Endodermal cell (in vitro differentiated cells): ENCODE data around the gene CLSTN2. TPM values are rescaled to one million over a fixed set of nuclear protein-coding genes. Genes with fewer than 3 reads are reported as not detected.

ENCODE experiments used
- DNase-seq: peaks from one replicate; pipeline ENCODE4 v3.0.0-alpha.2; 2017
- H3K27ac ChIP-seq: 2 replicates; pipeline ENCODE4 v1.5.1; 2013; ENCODE audit warnings: mild to moderate bottlenecking, low read depth, low read length, moderate library complexity
- H3K27me3 ChIP-seq: 2 replicates; pipeline ENCODE4 v1.6.1; 2013; ENCODE audit warnings: mild to moderate bottlenecking, low read length, moderate library complexity; ENCODE audit not compliant: insufficient read depth, control insufficient read depth, poor library complexity, severe bottlenecking
- H3K36me3 ChIP-seq: 2 replicates; pipeline ENCODE4 v1.7.0; 2013; ENCODE audit warnings: mild to moderate bottlenecking, low read length, moderate library complexity; ENCODE audit not compliant: control insufficient read depth, insufficient read depth
- H3K4me1 ChIP-seq: one replicate; pipeline ENCODE4 v1.7.0; 2013; ENCODE audit warnings: low read length; ENCODE audit not compliant: control insufficient read depth, insufficient read depth
- H3K4me3 ChIP-seq: 2 replicates; pipeline ENCODE4 v1.5.1; 2013; ENCODE audit warnings: mild to moderate bottlenecking, low read length, moderate library complexity
- H3K9ac ChIP-seq: 2 replicates; pipeline ENCODE4 v1.6.1; 2013; ENCODE audit warnings: mild to moderate bottlenecking, low read length, moderate library complexity; ENCODE audit not compliant: poor library complexity, severe bottlenecking; ENCODE audit errors: extremely low read depth
- H3K9me3 ChIP-seq: 2 replicates; pipeline ENCODE4 v1.6.1; 2013; ENCODE audit warnings: mild to moderate bottlenecking, low read length, moderate library complexity; ENCODE audit not compliant: control insufficient read depth
- H3K27ac Mint-ChIP-seq: 2 replicates; pipeline ENCODE4 v1.8.0; 2020; ENCODE audit warnings: mixed read lengths
- H3K27me3 Mint-ChIP-seq: 2 replicates; pipeline ENCODE4 v1.8.0; 2021; ENCODE audit warnings: mild to moderate bottlenecking, mixed read lengths; ENCODE audit not compliant: insufficient read depth
- H3K36me3 Mint-ChIP-seq: 2 replicates; pipeline ENCODE4 v1.8.0; 2020; ENCODE audit warnings: low read depth, mixed read lengths
- H3K4me1 Mint-ChIP-seq: 2 replicates; pipeline ENCODE4 v1.8.0; 2020; ENCODE audit warnings: mixed read lengths
- H3K4me3 Mint-ChIP-seq: 2 replicates; pipeline ENCODE4 v1.8.0; 2020; ENCODE audit warnings: mild to moderate bottlenecking, moderate library complexity, mixed read lengths
- H3K9me3 Mint-ChIP-seq: 2 replicates; pipeline ENCODE4 v1.8.0; 2020; ENCODE audit warnings: mild to moderate bottlenecking, mixed read lengths
- whole genome bisulfite sequencing, 2 experiments: methylation state at CpG; one replicate each; pipeline versions ENCODE4 v1.1.5 to v1.1.7; 2013; ENCODE audit warnings: missing lambda C conversion rate in 2 of 2, mixed read lengths in 1 of 2; ENCODE audit not compliant: insufficient coverage in 1 of 2, insufficient read length in 1 of 2; 5-methylcytosine and 5-hydroxymethylcytosine counted together
- total RNA-seq, 2 donors: library from RNA; stranded (reverse); fragmentation: NEBNext Ultra II Directional in 1 of 2; extraction: Animal tissue kit (Norgen Biotek cat#: 25700) in 1 of 2; gene quantifications; 2 replicates in 1 of 2; 3 replicates in 1 of 2; pipeline ENCODE4 v1.2.1, GENCODE V29; 2021
- TF ChIP-seq, protein P1 (sequence below): fragments of 200-600 bp; sonication (generic); conservative IDR thresholded peaks from 2 replicates; pipeline ENCODE4 v1.5.0; 2021; ENCODE audit warnings: antibody characterized with exemption, mild to moderate bottlenecking

CLSTN2 gene
- total RNA-seq, 2 donors from 2014 or later: 0.13 to 0.42 TPM

DNA sequence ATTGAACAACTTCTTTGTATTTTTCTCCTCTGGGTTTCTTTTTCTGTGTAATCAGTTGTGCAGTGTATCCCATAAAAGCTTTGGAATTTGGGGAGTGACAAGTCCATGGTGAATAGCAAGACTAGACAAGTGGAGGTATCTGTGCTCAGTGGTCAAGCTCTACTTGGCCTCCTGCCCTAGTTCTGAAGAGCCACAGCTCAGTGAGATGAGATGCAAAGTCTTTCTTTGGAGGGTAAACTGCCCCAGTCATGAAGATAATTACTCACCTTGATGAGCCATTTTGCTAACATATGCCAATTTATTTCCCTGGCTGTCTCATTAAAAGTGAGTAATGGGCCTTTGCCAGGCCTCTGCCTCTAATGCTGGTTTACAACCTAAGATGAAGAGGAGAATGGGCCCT lies 471.7 kb downstream of the CLSTN2 start:
- no peaks in the 10 kb centered on the region for H3K4me1 ChIP-seq
- no peak overlapping the region for H3K27ac ChIP-seq
- H3K36me3 ChIP-seq: no peaks in the 10 kb centered on the region
- no peaks in the 10 kb centered on the region for H3K36me3 Mint-ChIP-seq
- no peak overlapping the region for H3K4me3 ChIP-seq
- H3K4me3 Mint-ChIP-seq: no peak overlapping the region
- no peaks in the 10 kb centered on the region for H3K27me3 ChIP-seq
- peaks cover 6% of the 10 kb centered on the region for H3K9me3 Mint-ChIP-seq
- peaks cover 7% of the 10 kb centered on the region for H3K9me3 ChIP-seq
- TF ChIP-seq, protein P1, sequence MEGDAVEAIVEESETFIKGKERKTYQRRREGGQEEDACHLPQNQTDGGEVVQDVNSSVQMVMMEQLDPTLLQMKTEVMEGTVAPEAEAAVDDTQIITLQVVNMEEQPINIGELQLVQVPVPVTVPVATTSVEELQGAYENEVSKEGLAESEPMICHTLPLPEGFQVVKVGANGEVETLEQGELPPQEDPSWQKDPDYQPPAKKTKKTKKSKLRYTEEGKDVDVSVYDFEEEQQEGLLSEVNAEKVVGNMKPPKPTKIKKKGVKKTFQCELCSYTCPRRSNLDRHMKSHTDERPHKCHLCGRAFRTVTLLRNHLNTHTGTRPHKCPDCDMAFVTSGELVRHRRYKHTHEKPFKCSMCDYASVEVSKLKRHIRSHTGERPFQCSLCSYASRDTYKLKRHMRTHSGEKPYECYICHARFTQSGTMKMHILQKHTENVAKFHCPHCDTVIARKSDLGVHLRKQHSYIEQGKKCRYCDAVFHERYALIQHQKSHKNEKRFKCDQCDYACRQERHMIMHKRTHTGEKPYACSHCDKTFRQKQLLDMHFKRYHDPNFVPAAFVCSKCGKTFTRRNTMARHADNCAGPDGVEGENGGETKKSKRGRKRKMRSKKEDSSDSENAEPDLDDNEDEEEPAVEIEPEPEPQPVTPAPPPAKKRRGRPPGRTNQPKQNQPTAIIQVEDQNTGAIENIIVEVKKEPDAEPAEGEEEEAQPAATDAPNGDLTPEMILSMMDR: no peak
- H3K27ac Mint-ChIP-seq: no peak overlapping the region
- H3K27me3 Mint-ChIP-seq: no peaks in the 10 kb centered on the region
- DNase-seq: no peak
- no peaks in the 10 kb centered on the region for H3K4me1 Mint-ChIP-seq
- H3K9ac ChIP-seq: no peak overlapping the region

- Histone ChIP-seq H3K4me3 (no peak overlapping the region), H3K9ac (no peak overlapping the region), H3K27ac (no peak overlapping the region), H3K36me3 (no peaks in the 10 kb centered on the region), H3K27me3 (no peaks in the 10 kb centered on the region), H3K4me1 (no peaks in the 10 kb centered on the region), H3K9me3 (peaks cover 7% of the 10 kb centered on the region)
- H3K27ac Mint-ChIP-seq: no peak overlapping the region
- no peaks in the 10 kb centered on the region for H3K4me1 Mint-ChIP-seq
- no peaks in the 10 kb centered on the region for H3K36me3 Mint-ChIP-seq
- H3K4me3 Mint-ChIP-seq: no peak overlapping the region
- DNase-seq: no peak
- 68 to 91% methylated on average over 2 to 3 of the region's 3 CpGs for WGBS, 2 experiments
- H3K9me3 Mint-ChIP-seq: peaks cover 6% of the 10 kb centered on the region
- no peaks in the 10 kb centered on the region for H3K27me3 Mint-ChIP-seq
- TF ChIP-seq, protein P1: no peak
Measured at GRCh38 chr3:140408252-140408651, 473.3 kb downstream of the CLSTN2 start.

- TF ChIP-seq, protein P1: no peak
- Mint-ChIP-seq H3K27ac (no peak overlapping the region), H3K4me1 (no peaks in the 10 kb centered on the region), H3K4me3 (no peak overlapping the region), H3K9me3 (no peaks in the 10 kb centered on the region), H3K36me3 (no peaks in the 10 kb centered on the region), H3K27me3 (no peaks in the 10 kb centered on the region)
- Histone ChIP-seq H3K36me3 (no peaks in the 10 kb centered on the region), H3K4me1 (peaks cover 2% of the 10 kb centered on the region), H3K4me3 (no peak overlapping the region), H3K27ac (no peak overlapping the region), H3K9me3 (no peaks in the 10 kb centered on the region), H3K27me3 (no peaks in the 10 kb centered on the region), H3K9ac (no peak overlapping the region)
- no peak for DNase-seq
- WGBS, 2 experiments: 55 to 91% methylated on average over 2 to 3 of the region's 3 CpGs
Measured at GRCh38 chr3:140416666-140417065, 481.7 kb downstream of the CLSTN2 start.
